Ishikawa (cell line): ENCODE measurements around the gene TH.

Source experiments
- CEBPB ChIP-seq: IDR thresholded peaks from 2 replicates; pipeline ENCODE4 v1.6.1; 2012
- CREB1 ChIP-seq: IDR thresholded peaks from 2 replicates; pipeline ENCODE4 v1.6.1; 2012; ENCODE audit warnings: low read depth
- EGR1 ChIP-seq: IDR thresholded peaks from 2 replicates; pipeline ENCODE4 v1.6.1; 2012
- EP300 ChIP-seq: IDR thresholded peaks from 2 replicates; pipeline ENCODE4 v1.6.1; 2012; ENCODE audit warnings: borderline replicate concordance
- FOXM1 ChIP-seq: IDR thresholded peaks from 2 replicates; pipeline ENCODE4 v1.6.1; 2012; ENCODE audit warnings: low read depth, borderline replicate concordance
- MAX ChIP-seq: IDR thresholded peaks from 2 replicates; pipeline ENCODE4 v1.6.1; 2012
- NFIC ChIP-seq: IDR thresholded peaks from 2 replicates; pipeline ENCODE4 v1.6.1; 2012
- RAD21 ChIP-seq: IDR thresholded peaks from 2 replicates; pipeline ENCODE4 v1.6.1; 2012; ENCODE audit warnings: low read depth
- REST ChIP-seq: IDR thresholded peaks from 2 replicates; pipeline ENCODE4 v1.6.1; 2012; ENCODE audit warnings: low read depth, mild to moderate bottlenecking
- TAF1 ChIP-seq: IDR thresholded peaks from 2 replicates; pipeline ENCODE4 v1.6.1; 2012; ENCODE audit warnings: low read depth, mild to moderate bottlenecking
- TCF12 ChIP-seq: IDR thresholded peaks from 2 replicates; pipeline ENCODE4 v1.6.1; 2012; ENCODE audit warnings: low read depth
- TEAD4 ChIP-seq: IDR thresholded peaks from 2 replicates; pipeline ENCODE4 v1.6.1; 2012
- USF1 ChIP-seq: IDR thresholded peaks from 2 replicates; pipeline ENCODE4 v1.6.1; 2012
- YY1 ChIP-seq: IDR thresholded peaks from 2 replicates; pipeline ENCODE4 v1.6.1; 2012; ENCODE audit warnings: low read depth
- ZBTB7A ChIP-seq: IDR thresholded peaks from 2 replicates; pipeline ENCODE4 v1.6.1; 2012; ENCODE audit warnings: low read depth

The TH gene

GRCh38 chr11:2200957-2201519 is 29.4 kb upstream of the TH start:
- TF ChIP-seq TEAD4 (no peak), TCF12 (no peak), ZBTB7A (no peak), MAX (no peak), FOXM1 (no peak), TAF1 (no peak), CEBPB (no peak), NFIC (no peak), USF1 (no peak), CREB1 (no peak)

- TF ChIP-seq RAD21 (no peak), MAX (no peak), CEBPB (no peak), NFIC (no peak), USF1 (no peak), EP300 (no peak), CREB1 (no peak), TCF12 (no peak)
Measured at GRCh38 chr11:2200536-2200935, 28.9 kb upstream of the TH start.

- TF ChIP-seq REST (no peak), TEAD4 (no peak), RAD21 (no peak), FOXM1 (no peak), NFIC (no peak), USF1 (no peak), TAF1 (no peak), YY1 (no peak), EGR1 (no peak), CEBPB (no peak), EP300 (no peak), TCF12 (no peak), ZBTB7A (no peak), MAX (no peak), CREB1 (no peak)
Measured at GRCh38 chr11:2199466-2200341, 28.1 kb upstream of the TH start.

- TF ChIP-seq EGR1 (no peak), YY1 (no peak), TEAD4 (no peak), TAF1 (no peak), RAD21 (no peak), CREB1 (no peak), ZBTB7A (no peak), EP300 (no peak), CEBPB (no peak), MAX (no peak), FOXM1 (no peak), NFIC (no peak), USF1 (no peak), REST (no peak)
Measured at GRCh38 chr11:2198621-2199365, 27.2 kb upstream of the TH start.
